Smooth muscle cell of the umbilical artery (primary cell): ENCODE data around the gene TEX13D. TPM values are rescaled to one million over a fixed set of nuclear protein-coding genes. Genes with fewer than 3 reads are reported as not detected.

ENCODE experiments used
- total RNA-seq: library from RNA; depleted of rRNA; stranded (reverse); fragments of >200 nt; gene quantifications from 2 replicates; pipeline ENCODE4 v1.2.3, GENCODE V29; 2014

Gene TEX13D
- not detected in 2 replicates for total RNA-seq

DNA sequence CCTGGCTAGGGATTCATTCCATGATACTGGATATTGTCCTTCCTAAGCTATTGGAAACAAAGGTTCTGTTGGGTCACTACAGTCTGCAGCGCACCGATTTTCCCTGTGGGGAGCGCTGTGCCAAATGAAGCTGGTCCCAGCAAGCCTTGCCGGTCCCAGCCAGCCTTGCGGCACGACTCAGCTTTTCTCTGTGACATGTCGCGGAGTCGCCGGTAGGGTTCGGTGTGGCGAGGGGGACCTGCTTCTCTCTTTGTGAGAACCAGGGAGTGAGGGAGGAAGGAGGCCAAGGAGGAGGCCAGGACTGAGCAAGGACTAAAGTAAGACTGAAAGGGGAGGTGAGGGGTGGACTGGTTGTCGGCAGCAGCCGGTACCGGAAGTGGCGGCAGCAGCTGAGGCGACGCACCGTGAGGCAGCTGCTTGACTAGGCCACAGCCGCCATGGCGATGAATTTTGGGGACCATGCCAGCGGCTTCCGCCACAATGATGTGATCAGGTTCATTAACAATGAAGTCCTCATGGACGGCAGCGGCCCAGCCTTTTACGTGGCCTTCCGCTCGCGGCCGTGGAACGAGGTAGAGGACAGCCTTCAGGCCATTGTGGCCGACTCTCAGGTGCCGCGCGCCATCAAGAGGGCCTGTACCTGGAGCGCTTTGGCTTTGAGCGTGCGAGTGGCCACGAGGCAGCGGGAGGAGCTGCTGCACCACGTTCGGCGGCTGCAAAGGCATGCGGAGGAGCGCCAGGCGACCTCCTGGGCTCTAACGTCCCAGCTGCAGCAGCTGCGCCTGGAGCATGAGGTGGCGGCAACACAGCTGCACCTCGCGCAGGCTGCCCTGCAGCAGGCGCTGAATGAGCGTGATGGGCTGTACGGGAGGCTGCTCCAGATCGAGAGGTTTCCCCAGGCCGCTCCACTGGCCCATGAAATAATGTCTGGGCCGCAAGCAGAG is at the start of gene TEX13D:
TEX13D (plus strand) TSS at position 180 of the 944 bp plus-strand sequence; CDS start at position 438, 258 bp downstream.

DNA sequence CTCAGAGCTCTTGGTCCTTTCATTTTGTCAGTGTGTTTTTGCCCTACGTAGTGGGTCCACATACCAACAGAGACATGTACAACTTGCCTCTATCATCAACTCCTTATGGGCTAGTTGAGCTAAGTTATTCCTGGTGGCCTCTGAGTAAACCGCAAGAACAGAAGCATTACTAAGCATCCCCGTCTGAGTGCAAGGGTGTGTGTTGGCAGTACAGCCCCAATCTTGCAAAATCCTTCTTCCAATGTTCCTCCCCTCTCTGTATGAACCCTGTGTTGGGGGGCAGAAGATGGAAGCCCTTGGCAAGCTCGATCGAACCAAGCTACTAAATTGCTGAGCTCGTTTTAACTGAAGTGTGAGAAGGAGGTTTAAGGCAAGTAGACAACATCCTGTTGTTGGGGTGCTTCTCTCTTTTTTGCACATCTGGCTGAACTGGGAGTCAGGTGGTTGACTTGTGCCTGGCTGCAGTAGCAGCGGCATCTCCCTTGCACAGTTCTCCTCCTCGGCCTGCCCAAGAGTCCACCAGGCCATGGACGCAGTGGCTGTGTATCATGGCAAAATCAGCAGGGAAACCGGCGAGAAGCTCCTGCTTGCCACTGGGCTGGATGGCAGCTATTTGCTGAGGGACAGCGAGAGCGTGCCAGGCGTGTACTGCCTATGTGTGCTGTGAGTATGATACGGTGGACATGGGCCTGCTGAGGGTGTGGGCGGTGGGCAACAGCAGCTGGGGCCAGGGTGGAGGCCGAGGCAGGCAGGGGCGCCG is 13.8 kb downstream of the TEX13D start, which contains the start of gene SH2D1A:
SH2D1A (plus strand) TSS at position 447 of the 760 bp plus-strand sequence; CDS start at position 527, 80 bp downstream.

Other genes with a start within 250 kb of the TEX13D start
- not detected in 2 replicates for gene SH2D1A, start 13.9 kb downstream of the TEX13D start, total RNA-seq